HUDEP-2 (cell line): ENCODE measurements around the gene OPHN1.
"Not testable (repeated sequence)": the region's sequence is repeated elsewhere in the genome, so short reads cannot be mapped to it uniquely, and the experiment has no call there.

ENCODE experiments used
- DNase-seq, 76 experiments: peaks; one replicate each; lab custom pipeline; 2025; ENCODE audit not compliant: unreplicated experiment in 76 of 76; lab: John Stamatoyannopoulos, UW

OPHN1 gene

DNA sequence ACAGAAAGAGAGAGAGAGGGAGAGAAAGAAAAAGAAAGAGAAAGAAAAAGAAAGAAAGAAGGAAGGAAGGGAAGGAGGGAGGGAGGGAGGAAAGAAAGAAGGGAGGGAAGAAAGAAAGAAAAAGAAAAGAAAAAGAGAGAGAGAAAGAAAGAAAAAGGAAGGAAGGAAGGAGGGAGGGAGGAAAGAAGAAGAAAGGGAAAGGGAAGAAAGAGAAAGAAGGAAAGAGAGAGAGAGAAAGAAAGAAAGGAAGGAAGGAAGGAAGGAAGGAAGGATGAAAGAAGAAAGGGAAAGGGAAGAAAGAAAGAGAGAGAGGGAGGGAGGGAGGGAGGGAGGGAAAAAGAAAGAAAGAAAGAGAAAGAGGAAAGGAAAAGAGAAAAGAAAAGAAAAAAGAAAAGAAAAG, 10.8 kb downstream of the OPHN1 start:
- no peak for DNase-seq

DNA sequence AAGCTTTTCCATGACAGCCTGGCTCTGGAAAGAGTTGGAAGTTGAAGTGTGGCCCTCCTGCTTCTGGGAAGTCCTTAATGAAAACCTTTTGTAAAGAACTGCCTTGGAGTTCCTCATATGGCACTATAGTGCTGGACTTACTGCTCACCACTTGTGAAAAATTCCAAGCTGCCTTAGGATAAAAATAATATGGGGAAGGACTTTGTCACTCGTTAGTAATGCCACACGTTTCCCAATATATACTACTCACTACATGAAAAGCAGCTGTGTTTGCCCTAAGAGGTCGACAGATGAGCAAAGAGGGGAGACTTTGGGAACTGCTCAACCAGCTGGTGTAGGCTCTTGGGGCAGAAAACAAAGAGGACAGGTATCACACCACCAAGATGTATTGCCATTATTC, 11.7 kb downstream of the OPHN1 start:
- no peak for DNase-seq

DNA sequence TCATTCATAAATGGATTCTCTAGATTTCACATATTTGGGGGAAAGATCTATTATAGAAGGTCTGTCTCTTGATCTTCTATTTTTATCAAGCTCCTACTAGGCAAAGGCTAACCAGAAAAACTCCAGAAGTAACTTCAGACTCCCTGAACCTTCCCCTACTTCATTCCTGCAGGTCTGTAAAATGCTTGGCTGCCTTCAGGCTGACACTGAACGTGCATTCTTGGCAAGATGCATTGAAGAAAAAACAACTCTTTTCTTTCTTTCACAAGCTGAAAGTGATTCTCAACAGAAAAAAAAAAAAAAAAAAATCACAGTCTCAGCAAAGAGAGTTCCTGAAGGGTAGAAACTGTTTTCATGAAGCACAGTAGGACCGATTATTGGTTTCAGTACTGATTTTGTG, 12.7 kb downstream of the OPHN1 start:
- no peak for DNase-seq

DNA sequence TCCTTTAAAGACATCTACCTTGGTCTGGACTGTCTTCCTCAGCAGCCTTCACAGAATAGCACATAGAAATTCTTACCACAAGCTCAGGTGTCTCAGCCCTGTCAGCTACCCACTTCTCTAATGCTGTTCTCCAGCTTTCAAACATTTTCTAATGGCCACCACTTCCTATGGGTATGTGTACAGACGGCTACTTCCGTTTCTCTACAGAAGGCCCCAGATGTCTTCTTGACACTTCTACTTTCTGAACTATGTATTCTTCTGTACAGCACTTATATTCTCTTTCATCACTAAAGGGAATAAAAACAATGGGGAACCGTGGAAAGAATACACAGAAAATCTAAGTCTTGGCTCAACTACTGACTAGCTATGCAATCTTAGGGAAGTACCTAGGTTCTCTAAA, 13.3 kb downstream of the OPHN1 start:
- DNase-seq = no peak

DNA sequence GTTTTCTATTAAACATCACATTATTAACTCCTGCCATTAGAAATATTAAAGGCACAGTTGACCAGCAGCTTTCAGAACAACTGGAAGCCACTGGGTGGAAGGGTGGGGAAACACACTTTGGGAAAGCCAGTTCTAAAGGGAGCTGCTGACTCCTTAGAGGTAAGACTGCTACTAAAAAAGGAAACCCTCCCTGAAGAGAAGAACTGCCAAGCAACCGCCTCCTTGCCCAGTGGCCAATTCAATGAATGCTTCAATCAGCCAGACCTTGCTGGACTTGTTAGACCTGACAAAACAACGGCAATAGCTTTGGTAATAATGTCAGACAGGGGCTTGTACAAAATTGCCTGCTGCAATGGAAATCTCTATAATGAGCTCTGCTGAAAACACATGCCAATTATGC, 15.6 kb downstream of the OPHN1 start:
- DNase-seq = no peak

DNA sequence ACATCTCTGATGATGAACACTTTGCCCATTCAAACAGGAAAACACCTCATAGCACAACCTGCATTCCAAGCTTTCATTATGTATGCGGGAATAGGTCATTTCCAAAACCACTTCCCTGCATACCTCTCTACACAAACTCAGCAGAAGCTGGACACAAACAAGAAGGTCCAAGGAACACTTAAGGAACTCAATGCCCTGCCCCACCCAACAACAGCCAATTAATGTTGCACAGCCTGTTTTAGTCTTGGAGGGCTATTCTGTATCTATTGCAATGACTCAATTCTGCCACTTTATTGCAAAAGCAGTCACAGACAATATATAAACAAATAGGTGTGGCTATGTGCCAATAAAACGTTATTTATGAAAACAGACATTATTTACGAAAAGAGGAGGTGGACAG, 16.7 kb downstream of the OPHN1 start:
- no peak for DNase-seq

DNA sequence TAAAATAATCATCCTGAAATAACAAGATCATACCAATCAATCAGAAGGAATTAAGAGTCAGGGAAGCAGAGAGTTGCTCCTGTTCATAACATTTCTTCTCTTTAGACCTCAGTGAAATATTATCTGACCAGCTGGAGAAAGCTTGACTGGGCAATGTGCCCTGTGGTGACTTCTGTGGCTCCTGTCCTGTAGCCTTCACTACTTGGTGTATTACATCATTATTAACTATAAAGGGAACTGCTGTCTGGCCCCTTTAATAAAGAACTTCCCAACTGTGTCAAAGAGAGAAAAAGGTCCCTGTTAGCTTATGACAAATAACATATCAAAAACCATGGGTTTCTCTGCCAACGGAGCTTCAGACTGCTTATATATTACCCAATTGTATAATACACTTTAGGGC, 18.0 kb downstream of the OPHN1 start:
- DNase-seq = no peak

DNA sequence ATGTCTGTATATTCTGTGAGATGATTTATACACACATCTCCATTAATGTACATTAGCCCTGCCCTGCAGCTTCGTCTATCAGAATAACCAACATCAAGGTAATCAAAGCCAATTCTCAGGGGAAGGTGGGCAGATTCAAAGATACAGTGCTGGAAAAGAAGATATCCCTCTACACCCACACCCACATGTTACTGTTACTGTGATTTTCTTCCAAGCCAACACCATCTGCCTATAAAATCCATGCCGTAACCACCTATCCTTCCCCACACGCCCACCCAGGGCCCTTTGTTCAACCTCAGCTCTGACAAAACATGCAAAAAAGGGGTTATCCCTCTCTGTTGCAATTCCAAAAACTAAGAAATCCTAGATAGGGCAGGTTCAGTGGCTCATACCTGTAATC, 20.0 kb downstream of the OPHN1 start:
- DNase-seq = no peak

DNA sequence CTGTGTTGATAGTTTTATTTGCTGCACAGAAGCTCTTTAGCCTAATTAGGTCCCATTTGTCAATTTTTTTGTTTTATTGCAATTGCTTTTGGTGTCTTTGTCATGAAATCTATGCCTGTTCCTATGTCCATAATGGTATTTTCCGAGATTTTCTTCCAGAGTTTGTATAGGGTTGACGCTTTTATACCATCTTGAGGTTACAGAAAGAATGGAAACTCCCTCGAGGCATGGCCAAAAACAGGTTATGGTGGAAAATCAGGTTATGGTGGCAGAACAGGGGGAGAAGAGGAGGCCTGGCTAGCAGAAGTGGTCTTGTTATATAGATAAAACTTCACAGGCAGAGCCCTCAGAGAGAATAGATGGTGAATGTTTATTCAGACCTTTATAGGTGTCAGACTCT, 21.6 kb downstream of the OPHN1 start:
- DNase-seq = no peak

DNA sequence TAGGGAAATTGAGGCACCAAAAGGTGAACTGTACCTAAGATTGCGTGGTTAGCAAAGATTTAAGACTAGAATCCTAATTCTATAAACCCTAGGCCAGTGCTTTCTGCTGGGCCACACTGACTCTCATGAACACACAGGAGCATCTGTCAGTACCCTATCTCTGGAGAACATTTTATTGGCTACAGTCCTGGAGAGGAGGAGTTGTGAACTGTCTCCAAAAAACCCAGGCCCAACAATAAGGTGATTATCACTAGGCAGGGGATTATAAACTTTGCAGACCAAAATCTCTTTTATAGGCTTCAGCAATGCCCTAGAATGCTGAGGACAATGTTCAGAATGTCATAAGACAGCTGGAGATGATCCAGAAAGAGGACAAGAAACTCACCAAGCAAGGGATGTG, 24.1 kb downstream of the OPHN1 start:
- DNase-seq = peak in 2 of 76 experiments; percentile 0

DNA sequence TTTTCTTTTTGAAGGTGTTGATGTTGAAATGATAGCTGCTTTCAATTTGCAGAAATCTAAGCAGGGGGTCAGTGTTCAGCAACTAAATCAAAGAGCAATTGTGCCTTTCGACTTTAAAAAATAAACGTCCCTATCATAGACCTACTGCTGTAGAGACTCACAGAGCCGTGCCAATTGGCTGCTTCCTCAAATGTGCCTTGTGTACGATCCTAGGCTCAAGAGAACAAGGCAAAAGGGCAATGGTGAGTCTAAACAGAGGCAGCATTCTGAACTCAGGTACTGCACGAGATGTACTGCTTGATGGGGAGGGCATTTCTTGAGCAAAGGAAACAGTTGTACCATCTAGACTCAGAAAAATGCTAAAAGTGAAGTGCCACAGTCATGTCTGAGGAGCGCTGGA, 29.8 kb downstream of the OPHN1 start:
- DNase-seq = no peak

DNA sequence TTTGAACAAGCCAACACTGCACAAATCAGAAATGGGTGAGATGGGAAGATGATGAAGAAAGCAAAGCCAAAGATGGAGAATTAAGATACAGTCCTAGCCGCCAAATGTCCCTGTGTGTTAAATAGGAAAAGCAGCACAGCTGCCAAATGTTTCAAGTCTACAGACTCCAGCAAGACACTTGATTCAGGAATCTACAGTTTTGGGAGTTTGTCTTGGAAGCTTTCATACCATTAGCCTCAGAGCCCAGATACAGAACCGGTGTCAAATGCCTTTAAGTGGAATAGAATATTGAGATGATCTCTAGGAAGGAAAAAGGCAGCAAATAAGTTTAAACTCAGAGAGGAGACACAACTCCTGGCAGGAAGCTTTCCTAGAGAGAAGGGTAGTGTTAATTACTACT, 30.3 kb downstream of the OPHN1 start:
- DNase-seq = no peak

DNA sequence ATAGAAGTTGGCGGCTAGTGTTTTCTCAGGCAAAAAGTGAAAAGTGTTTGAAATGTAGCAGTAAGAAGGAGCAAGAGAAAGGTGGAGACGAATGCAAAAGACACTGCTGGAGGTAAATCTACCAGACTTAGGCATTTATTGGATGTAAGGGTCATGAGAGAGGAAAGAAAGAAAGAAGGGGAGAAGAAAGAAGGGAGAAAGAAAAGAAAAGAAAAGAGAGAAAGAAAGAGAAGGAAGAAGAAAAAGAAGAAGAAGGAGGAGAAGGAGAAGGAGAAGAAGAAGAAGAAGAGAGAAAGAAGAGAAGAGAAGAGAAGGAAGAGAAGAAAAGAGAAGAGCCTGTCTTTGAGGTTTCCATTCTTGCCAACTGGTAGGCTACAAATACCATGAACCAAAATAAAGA, 31.2 kb downstream of the OPHN1 start:
- DNase-seq = no peak

DNA sequence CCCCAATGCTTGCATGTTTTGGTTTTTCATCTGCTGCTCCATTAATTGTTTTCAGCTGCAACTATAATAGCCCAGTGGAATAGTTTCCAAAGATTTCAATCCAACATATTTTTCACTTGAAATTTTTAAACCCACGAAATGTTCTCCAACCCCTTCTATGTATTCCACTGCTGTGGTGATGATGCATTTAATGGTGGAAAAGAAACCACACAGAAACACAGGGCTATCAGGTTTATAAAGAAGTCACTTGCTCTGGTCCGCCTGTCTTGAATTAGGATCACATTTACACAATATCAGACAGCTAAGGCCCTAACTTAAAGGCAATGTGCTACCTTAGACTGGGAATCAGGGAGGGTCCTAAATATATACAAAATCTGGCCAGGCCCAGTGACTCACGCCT, 35.0 kb downstream of the OPHN1 start:
- DNase-seq = no peak

DNA sequence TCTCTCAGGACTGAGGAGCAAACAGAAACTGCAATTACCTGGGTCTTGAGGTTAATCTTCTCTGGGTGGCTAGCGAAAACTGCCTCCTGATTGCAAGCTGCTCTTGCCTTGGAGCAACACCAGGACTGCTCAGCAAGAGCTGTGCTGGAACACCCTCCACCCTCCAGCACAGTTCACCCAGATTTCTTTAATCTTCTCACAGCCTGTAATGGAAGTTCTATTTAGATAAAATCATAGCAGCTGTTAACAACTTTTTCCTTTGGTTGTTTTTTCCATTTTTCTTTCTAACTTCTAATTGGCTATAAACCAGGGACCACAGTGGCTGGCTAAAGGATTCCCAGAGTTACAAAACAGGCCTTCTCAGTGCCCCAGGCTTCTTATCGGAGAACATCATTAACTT, 36.3 kb downstream of the OPHN1 start:
- DNase-seq = no peak

DNA sequence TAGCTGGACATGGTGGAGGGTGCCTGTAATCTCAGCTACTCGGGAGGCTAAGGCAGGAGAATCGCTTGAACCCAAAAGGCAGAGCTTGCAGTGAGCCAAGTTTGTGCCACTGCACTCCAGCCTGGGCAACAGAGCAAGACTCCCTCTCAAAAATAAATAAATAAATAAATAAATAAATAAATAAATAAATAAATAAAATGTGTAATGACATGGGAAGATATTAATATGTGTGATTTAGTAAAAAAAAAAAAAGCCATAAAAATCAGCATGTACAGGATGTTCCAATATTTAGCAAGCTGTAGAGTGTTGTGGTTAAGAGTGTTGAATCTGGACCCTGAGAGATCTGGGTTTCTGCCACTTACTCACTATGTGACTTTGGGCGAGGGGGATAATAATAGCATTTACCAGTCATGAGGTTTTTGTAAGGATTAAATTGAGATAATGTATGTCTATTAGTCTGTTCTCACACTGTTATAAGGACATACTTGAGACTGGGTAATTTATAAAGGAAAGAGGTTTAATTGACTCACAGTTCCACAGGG, 43.8 kb downstream of the OPHN1 start:
- DNase-seq = not testable (repeated sequence)

DNA sequence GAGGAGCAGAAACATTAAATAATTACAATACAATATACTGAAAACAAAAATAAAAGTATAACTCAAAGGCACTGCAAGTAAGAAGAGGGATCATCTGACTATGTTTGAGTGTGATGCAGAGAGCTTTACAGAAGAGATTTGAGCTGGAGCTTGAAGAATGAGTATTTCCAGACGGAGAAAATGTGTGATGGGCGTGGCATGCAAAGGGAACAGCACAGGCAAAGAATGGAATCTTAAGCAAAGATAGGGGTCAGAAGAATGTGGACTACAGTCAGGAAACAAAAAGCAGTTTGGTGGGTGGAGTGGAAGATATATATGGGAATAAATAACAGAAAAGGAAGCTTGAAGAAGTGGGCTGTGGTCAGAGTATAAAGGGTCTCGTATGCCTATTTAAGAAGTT, 45.5 kb downstream of the OPHN1 start:
- no peak for DNase-seq

DNA sequence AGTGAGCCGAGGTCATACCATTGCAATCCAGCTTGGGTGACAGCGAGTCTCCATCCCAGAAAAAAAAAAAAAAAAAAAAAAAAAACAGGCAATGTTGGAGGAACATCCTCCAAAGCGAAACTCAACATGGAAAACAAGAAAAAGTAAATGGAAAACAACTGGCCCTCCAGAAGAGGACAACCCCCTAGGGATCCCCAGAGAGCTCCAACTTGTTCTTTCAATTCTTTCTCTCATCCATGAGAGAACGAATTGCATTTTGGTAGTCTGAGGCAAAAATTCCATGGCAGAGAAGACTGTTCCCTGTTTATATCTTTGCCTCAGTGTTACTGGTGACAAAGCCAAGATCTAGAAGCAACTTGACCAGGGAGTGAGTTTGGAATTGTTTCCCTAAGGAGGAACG, 49.8 kb downstream of the OPHN1 start:
- no peak for DNase-seq

DNA sequence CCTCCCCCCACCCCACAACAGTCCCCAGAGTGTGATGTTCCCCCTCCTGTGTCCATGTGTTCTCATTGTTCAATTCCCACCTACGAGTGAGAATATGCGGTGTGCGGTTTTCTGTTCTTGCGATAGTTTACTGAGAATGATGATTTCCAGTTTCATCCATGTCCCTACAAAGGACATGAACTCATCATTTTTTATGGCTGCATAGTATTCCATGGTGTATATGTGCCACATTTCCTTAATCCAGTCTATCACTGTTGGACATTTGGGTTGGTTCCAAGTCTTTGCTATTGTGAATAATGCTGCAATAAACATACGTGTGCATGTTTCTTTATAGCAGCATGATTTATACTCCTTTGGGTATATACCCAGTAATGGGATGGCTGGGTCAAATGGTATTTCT, 55.7 kb downstream of the OPHN1 start:
- not testable (repeated sequence) for DNase-seq

DNA sequence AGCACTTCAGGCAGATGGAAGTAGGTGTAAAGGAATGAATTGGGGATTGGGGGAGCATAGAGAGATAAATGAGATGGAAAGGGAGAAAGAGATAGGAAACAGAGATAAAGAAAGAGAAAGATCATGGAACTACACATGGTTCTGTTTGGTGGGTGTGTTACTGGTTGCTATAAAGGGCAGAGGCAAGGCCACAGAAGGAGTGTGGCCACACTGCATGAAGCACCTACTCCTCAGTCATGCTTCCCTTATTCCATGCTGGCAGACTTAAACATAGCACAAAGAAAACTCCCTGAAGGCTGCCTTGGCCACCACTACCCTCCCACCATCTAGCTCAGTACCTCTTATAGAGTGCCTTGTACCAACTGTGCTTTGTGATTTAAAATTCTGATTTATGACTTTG, 56.9 kb downstream of the OPHN1 start:
- DNase-seq = no peak

DNA sequence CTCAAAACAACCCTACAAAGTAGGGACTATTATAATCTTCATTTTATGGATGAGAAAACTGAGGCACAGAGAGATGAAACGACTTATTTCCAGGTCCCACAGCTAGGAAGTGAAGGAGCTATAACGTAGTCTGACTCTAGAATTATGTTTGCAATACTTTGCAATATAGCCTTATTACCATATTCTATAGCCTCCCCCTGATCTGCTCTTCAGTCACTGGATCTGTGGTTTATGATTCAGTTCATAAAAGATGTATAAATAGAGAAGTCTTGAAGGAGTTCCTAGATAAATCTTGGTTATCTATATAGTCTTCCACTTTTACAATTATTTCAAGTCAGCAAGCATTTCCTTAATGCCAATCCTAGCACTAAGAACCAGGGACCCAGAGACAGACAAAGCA, 57.5 kb downstream of the OPHN1 start:
- DNase-seq = no peak

DNA sequence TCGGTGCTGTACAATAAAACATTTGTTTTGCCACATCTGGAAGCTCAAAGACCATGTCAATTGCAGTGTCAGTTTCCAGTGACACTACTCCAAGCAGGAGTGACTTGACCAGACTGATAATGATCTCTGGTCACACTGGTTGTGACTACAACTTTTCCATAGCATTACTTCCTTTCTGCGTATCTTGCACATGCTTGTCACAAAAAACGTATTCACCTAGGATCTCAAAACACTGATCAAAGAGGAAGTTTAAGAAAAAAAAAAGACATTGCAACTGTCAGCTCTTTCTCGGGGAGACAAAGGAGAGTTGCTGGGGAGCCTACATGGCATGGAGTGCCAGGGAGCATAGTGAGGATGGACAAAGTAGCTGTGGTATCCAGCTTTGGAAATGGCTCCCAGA, 60.6 kb downstream of the OPHN1 start:
- no peak for DNase-seq

DNA sequence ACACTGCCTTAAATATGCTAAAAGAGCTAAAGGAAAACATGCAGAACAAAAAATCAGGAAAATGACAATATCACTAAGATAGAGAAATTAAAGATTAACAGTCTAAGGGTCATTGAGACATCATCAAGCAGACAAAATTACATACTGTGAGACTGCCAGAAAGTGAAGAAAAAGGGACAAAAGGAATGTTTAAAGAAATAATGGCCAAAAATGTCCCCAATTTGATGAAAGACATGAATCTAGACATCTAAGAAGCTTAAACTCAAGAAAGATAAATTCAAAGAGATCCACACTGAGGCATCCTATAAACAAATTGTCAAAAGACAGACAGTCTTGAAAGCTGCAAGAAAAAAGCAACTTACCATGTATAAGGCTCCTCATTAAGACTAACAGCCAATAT, 63.7 kb downstream of the OPHN1 start:
- no peak for DNase-seq

DNA sequence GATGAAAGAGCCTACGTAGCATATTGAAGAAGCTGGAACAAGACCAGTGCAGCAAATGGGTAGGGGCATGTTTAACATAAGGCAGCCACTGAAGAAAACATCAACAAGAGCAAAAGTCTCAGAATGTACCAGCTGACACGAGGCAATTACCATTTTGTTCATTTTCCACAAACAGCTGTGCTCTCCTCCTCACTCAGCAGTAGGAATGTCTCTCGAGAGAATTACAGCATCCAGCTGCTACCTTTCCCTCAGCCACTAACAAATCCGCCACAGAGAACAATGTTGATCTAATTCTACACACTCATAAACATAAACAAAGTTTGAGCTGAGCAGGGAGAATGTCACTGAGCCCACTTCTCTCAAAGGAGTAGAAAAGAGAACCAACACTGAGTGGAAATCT, 68.0 kb downstream of the OPHN1 start:
- DNase-seq = no peak
